Measurements from ENCODE around the gene SPIRE1. TPM values are rescaled to one million over a fixed set of nuclear protein-coding genes. Genes with fewer than 3 reads are reported as not detected.

The SPIRE1 gene
- total RNA-seq, 1 donor from 2014 or later = 20.3 TPM

DNA sequence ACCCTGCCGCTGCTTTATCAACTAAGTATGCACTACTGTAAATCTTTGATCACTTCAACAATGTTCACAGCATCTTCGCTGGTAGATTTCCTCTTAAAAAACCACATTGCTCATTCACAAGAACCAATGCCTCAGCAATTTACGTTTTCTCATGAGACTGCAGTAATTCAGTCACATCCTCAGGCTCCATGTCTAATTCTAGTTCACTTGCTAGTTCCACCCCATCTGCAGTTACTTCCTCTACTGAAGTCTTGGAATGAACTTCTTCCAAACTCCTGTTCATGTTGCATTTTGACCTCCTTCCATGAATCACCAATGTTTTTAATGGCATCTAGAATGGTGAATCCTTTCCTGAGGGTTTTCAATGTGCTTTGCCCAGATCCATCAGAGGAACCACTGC, 214.4 kb downstream of the SPIRE1 start:
- no peak for DNase-seq

DNA sequence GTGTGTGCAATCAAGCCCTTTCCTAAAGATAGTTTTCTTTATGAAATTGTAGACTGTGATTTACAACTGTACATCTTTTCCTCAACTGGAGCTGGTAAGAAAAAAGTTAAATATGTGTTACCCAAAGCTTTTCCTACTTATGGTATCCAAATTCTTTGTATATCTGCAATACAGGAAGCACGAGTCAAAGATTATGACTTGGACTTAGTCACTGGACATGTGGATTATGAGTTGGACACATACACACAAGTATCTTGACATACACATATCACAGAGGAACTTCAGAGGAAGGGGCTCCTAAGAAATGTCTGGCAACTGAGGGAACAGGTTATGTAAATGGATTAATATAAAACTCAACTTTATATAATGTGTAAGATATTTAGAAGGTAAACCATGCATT, 215.0 kb downstream of the SPIRE1 start:
- DNase-seq = no peak

DNA sequence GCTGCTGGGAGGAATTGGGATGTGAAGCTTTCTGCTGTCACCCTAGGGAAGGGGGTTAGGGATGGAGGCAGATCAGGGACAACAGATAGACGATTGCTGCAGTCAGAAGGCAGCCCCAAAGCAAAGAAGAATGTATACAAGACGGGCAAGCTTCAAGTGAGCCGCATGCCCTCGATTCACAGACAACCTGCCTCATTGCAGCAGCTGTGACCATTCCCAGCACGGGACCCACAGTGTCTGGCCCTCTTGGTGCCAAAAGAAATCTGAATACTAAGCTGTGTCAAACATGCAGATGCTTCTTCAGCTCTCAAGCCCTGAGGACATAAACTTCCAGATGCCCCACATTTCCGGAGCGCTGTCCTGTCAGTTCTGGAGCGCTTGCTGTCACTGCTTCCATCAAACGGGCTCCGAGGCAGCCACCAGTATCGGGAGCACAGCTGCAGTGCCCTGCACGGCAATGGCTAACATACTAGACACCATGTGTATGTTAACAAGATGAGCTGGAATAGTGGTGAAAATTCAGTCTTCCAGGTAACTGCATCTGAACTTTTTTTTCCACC, 216.4 kb downstream of the SPIRE1 start:
- DNase-seq = no peak

DNA sequence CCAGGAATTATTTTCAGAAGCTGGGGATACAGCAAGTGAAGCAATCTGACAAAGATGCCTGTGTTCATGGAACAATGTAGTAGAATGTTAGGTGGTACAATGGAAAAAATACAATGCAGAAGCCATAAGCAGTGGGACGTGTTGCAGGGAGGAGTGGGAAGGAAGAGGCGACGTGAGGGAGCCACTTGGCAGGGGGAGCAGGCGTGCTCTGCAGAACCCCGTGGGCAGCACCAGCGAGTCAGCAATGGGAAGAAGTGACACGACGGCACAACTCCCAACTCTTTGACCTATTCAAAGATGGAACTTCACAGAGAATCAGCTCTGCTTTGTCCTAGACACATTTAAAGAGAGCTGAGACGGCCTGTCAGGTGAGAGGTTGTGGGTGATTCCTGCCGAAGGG, 219.7 kb downstream of the SPIRE1 start:
- DNase-seq = no peak

DNA sequence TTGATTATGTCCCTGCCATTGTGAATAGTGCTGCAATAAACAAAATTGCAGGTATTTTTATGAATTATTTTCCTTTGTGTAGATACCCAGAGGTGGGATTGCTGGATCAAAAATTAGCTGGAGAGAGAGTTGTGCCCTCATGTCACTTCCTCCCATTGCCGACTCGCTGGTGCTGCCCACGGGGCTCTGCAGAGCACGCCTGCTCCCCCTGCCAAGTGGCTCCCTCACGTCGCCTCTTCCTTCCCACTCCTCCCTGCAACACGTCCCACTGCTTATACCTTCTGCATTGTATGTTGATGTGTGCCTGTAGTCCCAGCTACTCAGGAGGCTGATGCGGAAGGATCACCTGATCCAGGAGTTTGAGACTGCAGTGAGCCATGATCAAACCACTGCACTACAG, 222.0 kb downstream of the SPIRE1 start:
- DNase-seq = no peak

DNA sequence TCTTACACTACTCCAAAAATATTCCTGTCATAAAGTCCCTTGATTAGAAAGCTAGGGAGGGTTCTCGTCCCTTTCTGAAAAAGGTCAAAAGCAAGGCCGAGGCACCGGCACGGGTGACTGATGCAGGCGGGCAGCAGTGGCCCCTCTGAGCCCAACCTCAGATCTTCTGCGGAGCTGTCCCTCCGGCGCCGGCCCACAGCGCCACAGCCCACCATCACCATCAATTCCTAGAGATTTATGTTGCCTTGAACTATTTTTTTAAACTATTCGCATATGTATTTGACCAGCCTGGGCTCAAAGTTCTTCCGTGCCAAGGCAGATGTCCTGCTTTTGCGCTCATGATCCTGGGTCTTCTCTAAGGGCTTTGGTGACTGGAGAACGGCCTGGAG, 223.4 kb downstream of the SPIRE1 start:
- no peak for DNase-seq

DNA sequence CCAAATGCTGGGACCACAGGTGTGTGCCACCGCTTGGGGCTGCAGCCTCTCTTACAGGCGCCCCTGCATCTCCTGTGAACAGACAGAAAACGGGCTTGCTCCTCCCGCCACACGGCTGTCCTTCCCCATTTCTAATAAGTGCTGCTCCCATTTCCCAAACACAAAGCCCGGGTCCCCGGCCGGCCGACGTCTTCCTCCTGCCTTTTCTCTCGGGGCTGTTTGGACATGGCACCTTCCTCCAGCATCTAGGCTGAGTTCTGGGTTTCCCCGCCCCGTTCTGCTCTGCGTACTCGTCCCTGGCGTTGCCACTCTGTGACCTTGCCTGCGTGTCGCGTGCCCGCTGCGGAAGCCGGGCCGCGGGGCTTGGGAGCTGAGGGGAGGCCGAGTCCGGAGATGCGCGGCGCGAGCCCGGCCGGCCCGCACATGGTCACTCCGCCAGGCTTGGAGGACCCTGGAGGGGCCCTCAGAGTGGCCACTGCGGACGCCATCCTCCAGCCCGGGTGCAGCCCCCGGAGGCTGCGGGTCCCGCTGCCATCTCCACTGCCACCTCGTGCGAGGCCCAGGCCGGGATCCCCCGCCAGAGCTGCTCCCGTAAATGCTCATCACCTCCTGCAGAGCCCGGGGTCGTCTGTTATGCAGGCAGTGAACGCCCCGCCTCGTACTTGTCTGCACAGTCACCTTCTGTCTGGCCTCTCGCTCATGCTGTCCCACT, 223.9 kb downstream of the SPIRE1 start:
- no peak for DNase-seq

DNA sequence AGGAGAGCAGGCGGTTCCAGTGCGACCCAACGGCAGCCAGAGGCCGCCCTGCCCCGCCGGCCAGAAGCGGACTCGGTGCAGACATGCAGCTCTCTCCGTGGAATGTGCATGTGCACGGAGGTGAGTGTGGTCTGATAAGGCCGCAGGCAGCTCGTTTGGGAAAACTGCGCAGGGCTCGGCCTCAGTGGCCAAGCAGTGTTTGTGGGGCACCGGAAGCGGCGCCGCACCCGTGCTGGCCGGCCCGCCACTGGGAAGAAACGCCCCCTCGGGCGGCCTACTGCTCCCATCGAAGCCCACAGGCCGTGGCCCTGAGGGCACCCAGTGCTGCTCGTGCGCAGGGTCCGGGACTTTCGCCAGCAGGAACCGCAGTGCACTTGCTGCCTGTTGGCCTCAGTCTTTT, 225.0 kb downstream of the SPIRE1 start:
- no peak for DNase-seq

DNA sequence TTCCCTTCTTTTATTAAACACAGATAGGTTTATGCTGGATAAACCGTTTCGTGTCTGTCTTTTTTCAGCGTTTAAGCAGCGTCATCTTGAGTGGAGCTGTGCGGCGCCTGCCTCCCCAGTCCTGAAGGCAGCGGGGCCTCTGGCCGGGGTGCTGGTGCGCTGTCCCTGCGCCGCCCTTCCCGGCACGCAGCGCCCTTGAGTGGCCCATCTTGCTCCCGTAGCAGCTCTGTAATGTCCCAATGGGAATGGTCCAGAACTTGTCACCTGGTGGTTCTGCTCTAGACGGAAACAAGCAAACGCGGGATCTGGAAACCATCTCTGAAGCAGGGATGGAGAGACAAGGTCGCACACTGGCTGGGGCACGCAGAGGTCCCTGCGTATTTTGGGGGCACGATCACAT, 225.7 kb downstream of the SPIRE1 start:
- DNase-seq = no peak

DNA sequence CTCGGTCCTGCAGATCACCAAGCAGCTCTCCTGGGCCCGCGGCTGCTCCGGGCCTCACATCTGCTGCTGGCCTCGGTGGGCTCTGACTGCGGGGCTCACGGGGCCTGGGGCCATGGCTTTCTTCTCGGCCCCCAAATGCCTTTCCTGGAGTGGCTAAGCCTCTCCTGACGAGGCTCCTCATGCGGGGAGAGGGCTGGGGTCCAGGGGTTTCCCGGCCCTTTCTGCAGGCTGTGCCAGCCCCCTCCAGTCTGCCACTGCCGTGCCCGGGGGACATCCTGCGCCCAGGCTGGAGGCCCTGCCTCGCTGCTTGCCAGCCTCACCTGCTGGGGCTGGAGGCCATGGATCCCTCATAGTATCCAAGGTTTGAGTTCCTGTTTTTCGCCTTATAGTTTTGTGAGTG, 226.3 kb downstream of the SPIRE1 start:
- no peak for DNase-seq

DNA sequence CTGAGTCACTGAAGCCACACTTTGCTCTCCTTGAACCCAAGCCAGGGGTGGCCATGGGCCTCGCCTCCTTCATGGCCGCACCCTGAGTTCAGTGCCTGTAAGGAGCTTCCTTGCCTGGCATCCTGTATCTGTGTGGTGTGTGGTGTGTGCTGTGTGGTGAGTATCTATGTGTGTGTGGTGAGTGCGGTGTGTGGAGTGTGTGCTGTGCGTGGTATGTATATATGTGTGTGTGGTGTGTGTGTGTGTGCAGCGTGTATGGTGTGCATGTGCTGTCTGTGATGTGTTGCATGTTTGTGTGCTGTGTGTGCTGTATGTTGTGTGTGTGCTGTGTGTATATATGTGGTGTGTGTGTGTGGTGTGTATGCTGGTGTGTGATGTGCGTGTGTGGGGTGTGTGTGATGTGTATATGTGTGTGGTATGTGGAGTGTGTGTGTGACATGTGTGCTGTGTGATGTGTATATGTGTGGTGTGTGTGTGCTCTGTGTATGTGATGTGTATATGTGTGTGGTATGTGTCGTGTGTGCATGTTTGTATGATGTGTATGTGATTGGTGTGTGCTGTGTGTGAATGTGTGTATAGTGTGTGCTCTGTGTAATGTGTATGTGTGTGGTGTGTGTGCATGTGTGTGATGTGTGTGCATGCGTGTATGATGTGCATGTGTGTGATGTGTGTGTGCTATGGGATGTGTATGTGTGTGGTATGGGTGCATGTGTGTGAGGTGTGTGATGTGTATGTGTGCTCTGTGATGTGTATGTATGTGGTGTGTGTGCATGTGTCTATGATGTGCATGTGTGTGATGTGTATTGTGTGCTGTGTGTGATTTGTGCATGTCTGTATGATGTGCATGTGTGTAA, 227.5 kb downstream of the SPIRE1 start:
- DNase-seq = no peak

DNA sequence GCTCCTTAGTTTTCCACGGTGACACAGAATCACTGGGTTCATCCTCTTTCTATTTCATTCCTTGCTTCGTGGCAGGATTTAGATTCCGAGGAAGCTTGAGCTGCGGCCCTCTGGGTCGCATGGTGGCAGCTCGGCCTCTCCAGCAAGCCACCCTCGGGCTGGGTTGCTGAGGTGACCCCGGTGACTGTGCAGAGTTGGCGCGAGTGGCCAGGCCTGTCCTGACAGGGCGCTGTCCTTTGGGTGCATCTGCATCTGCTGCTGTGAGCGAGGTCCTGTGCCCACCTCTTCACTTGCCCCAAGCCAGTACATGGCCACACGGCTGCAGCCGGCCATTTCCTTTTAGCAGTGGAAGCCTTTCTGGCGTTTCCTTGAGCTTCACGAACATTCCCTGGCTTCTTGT, 228.4 kb downstream of the SPIRE1 start:
- DNase-seq = no peak

DNA sequence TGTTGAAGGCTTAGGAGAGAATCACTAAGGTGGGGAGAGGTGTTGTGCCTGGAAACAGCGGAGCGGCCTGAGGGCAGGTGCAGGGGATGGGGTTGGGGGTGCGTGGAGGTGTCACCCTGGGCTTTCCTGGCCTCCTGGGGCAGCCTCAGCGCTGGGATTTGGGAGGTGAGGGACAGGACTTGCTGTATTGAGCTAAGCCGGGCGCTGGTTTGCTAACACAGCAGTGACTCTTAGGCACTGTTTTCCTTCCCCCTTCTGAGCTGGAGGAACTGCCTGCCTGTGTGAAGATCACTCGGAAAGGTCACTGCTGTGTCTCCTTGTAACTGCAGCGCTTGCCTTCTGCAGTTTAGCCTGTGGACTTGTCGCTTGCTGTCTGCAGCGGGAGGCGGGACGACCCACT, 229.0 kb downstream of the SPIRE1 start:
- no peak for DNase-seq

DNA sequence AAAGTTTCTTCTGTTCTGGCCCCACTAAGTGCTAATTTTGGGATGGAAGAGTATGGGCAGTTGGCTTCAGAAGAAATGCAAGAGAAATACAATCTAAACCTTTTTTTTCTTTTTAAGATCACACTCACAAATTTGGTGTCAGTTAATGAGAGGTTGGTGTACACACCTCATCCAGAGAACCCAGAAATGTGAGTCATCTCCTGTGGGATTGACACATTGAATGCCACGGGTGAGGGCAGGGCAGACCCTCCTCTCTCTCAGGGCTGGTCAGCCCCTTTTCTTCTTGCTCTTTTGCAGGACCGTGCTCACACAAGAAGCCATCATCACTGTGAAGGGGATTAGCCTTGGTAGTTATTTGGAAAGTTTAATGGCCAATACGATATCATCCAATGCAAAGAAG, 231.0 kb downstream of the SPIRE1 start:
- DNase-seq = no peak

DNA sequence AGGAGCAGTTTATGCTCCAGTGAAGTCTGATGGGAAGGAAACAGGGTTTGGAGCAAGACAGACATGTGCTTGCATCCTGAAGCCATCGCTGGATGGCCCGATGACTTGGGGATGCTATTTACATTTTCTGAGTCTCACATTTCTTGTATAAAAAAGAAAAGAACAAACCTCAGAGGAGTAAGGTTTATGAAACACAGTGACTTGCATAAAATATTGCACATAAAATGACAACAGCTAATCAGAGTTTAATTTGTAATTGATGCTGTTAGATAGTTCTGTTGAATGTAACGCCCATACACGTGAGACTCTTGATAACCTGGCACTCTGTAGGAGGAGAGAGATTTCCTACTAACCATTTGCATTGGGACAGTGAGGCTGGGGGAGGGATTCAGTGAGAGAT, 233.7 kb downstream of the SPIRE1 start:
- no peak for DNase-seq

DNA sequence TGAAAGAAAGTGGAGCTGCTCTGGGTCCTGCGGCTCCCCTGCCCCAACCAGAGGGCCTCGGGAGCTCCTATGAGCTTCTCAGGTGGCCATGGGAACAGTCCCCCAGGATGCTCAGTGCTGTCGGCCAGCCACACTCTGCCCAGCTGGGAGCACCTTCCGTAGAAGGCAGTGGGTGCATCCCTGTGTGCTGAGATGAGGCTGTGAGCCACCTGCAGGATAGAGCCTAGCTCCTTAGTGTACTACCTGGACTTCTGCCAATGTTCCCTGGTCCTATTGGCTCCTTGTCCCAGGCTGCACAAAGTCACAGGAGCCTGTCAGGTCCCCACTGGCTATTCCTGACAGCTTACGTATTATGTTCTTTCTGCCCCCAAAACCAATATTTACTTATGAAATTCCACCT, 234.1 kb downstream of the SPIRE1 start:
- DNase-seq = no peak

DNA sequence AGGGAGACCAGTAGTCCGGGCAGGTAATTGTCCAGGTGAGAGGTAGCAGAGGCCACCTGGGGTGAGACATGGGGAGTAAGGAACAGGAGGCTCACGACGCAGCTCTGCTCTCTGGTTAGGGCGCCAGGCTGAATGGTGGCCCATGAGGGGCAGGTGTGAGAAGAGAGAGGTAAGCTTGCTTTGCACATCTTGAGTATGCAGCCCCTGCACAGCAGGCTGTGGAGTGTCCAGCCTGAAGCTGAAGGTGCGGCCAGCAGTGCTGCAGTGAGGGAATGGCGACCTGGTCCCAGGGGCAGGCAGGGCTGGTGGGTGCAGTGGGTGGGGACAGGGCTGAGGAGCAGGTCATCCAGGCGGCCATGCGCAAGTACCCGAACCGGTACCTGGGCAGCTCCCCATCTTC, 234.5 kb downstream of the SPIRE1 start:
- no peak for DNase-seq

DNA sequence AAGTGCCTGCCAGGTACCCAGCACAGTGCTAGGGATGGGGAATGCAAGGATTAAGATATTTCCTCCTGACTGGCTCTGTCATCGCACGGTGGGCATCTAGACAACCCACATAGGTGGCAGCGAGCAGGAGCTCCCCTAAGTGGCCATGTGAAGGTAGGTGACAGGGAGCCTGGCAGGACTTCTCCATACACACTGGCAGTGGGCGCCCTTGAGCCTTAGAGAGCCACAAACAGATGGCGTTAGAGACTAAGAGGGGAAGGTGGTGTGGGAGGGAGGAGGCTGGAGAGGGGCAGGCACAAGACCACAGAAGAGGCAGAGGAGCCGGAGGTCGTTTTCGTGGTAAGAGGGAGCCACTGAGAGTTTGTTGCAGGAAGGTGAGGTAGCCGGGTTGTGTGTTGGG, 235.0 kb downstream of the SPIRE1 start:
- DNase-seq = no peak

DNA sequence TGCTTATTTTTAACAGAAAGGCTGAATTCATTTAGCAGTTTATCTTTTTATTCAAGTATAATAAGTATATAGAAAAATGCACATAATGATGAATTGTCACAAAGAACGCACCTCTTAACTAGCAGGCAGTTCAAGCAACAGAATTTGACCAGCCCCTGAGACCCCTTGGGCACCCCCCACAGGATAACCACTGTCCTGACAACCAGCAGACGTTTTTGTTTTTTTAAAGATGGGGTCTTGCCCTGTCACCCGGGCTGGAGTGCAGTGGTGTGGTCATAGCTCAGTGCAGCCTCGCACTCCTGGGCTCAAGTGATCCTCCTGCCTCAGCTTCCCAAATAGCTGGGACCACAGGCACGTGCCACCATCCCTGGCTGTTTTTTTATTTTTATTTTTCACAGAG, 236.2 kb downstream of the SPIRE1 start:
- no peak for DNase-seq

DNA sequence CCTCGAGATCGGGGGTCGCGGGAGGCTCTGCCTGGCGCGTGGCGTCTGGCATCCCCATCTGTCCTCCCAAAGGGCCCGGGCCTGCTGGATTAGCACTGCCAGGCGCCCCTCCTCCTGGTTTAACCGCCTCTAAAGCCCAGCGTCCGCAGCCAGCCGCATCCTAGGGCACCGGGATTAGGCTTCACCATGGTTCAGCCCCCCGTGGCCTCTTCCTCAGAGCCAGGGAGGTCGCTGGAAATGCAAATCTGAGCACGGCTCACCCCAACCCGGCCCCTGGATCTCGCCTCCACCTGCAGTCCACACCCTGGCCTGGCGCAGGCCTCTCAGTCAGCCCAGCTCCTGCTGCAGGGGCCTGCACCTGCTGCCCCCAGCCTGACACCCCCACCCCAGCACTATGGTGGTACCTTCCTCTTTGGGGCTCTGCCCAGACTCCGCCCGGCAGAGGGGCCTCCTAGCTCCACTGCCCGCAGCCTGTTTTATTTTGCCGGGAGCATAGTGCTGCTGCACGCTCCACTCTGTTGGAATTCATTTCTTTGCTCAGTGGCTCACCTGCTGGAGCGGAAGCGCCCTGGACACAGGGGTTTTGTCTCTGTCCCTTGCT, 237.0 kb downstream of the SPIRE1 start:
- no peak for DNase-seq

DNA sequence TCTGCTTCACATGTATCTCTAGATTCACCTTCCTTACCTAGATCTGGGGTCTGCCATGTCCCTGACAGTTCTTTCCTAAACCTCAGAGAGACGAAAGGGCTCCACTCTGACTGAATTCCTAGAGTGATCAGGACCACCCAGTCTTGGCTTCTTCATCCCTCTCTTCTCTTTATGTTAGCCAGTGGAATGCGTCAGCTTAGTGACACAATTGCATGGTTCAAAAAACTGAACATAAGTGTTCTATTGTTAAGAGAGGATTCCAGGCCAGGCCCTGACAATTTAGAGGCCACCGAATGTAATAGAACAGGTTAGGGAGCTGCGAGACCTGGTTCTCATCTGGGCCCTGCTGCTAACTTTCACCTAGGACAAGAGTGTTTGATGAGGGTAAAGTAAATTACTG, 240.2 kb downstream of the SPIRE1 start:
- no peak for DNase-seq

DNA sequence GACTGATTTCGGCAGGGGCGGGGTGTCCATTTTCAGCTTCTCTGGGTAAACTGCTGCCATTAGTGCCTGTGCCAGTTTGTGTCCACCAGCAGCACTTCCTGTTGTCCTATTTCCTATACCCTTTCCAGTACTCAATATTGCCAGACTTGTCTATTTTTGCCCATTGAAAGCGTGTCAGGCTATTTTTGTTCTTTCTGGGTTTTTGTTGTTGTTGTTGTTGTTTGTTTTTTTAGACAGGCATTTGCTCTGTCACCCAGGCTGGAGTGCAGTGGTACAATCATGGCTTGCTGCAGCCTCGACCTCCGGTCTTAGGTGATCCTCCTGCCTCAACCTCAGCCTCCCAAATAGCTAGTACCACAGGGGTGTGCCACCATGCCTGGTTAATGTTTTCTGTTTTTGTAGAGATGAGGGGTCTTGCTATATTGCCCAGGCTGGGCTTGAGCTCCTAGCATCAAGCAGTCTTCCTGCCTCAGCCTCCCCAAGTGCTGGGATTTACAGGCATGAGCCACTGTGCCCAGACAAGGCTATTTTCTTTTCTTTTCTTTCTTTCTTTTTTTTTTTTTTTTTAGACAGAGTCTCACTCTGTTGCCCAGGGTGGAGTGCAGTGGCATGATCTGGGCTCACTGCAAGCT, 241.7 kb downstream of the SPIRE1 start:
- no peak for DNase-seq

DNA sequence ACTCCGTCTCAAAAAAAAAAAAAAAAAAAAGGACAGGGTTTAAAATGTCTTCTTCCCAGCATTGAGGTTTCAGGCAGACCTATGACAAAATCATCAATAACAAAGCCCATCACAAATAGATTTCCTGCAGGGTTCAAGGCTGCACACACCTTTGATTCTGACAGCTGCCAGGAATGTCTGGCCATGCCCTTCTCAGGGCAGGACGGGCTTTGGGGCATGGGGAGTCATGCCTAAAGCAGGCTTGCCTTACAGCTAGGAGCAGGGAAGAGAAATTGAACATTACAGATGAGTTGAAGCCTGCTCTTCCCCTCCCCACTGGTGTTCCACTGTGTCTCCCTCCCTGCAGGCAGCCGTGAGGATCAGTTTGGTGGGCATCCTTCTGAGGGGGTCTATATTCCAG, 246.5 kb downstream of the SPIRE1 start:
- DNase-seq = no peak
